Karpas-422 (cell line): Measurements from ENCODE around the gene PLCD3. TPM values are rescaled to one million over a fixed set of nuclear protein-coding genes. Genes with fewer than 3 reads are reported as not detected.

Source experiments
- DNase-seq: peaks from one replicate; pipeline ENCODE4 v3.0.0-alpha.2; 2015
- H2AFZ ChIP-seq: fragments of 200-600 bp; sonication (generic); 2 replicates; pipeline ENCODE4 v1.6.1; 2014; ENCODE audit warnings: antibody characterized with exemption, low read length, mixed read lengths
- H3K27ac ChIP-seq: fragments of 200-600 bp; sonication (generic); 2 replicates; pipeline ENCODE4 v1.5.1; 2014; ENCODE audit warnings: mild to moderate bottlenecking, low read length, moderate library complexity
- H3K27me3 ChIP-seq: fragments of 200-600 bp; sonication (generic); 2 replicates; pipeline ENCODE4 v1.6.1; 2014; ENCODE audit warnings: low read length, mixed read lengths
- H3K36me3 ChIP-seq: fragments of 200-600 bp; sonication (generic); 2 replicates; pipeline ENCODE4 v1.6.1; 2014; ENCODE audit warnings: low read length, mixed read lengths; ENCODE audit not compliant: insufficient read depth
- H3K4me1 ChIP-seq: fragments of 200-600 bp; sonication (generic); 2 replicates; pipeline ENCODE4 v1.6.1; 2014; ENCODE audit warnings: mild to moderate bottlenecking, low read length, mixed read lengths
- H3K4me2 ChIP-seq: fragments of 200-600 bp; sonication (generic); 2 replicates; pipeline ENCODE4 v1.6.1; 2014; ENCODE audit warnings: low read length, low read depth, mild to moderate bottlenecking; ENCODE audit not compliant: poor library complexity, severe bottlenecking
- H3K4me3 ChIP-seq: fragments of 200-600 bp; sonication (generic); 2 replicates; pipeline ENCODE4 v1.5.1; 2014; ENCODE audit warnings: mild to moderate bottlenecking, antibody characterized with exemption, low read length, mixed read lengths
- H3K79me2 ChIP-seq: fragments of 200-600 bp; sonication (generic); 2 replicates; pipeline ENCODE4 v1.6.1; 2014; ENCODE audit warnings: mild to moderate bottlenecking, low read length, mixed read lengths
- H3K9ac ChIP-seq: fragments of 200-600 bp; sonication (generic); 2 replicates; pipeline ENCODE4 v1.6.0; 2014; ENCODE audit warnings: low read length
- H3K9me2 ChIP-seq: fragments of 200-600 bp; sonication (generic), shearing (Covaris generic); replicated peaks from 2 replicates; pipeline ENCODE4 v1.6.0; 2014; ENCODE audit warnings: mild to moderate bottlenecking, low read length, moderate library complexity; ENCODE audit not compliant: insufficient read depth
- H3K9me3 ChIP-seq: fragments of 300-700, 200-600 bp; sonication (generic); 2 replicates; pipeline ENCODE4 v1.6.1; 2014; ENCODE audit warnings: low read length, mixed read lengths
- H4K20me1 ChIP-seq: fragments of 200-600 bp; sonication (generic); 2 replicates; pipeline ENCODE4 v1.6.1; 2014; ENCODE audit warnings: mild to moderate bottlenecking, antibody characterized with exemption, low read length, low read depth; ENCODE audit not compliant: insufficient read depth
- total RNA-seq: library from RNA; depleted of rRNA; stranded (reverse); fragments of >200 nt; shearing (Covaris generic); gene quantifications from 2 replicates; pipeline ENCODE4 v1.2.3, GENCODE V29; 2014; ENCODE audit warnings: low replicate concordance; rRNA removed

The PLCD3 gene, protein sequence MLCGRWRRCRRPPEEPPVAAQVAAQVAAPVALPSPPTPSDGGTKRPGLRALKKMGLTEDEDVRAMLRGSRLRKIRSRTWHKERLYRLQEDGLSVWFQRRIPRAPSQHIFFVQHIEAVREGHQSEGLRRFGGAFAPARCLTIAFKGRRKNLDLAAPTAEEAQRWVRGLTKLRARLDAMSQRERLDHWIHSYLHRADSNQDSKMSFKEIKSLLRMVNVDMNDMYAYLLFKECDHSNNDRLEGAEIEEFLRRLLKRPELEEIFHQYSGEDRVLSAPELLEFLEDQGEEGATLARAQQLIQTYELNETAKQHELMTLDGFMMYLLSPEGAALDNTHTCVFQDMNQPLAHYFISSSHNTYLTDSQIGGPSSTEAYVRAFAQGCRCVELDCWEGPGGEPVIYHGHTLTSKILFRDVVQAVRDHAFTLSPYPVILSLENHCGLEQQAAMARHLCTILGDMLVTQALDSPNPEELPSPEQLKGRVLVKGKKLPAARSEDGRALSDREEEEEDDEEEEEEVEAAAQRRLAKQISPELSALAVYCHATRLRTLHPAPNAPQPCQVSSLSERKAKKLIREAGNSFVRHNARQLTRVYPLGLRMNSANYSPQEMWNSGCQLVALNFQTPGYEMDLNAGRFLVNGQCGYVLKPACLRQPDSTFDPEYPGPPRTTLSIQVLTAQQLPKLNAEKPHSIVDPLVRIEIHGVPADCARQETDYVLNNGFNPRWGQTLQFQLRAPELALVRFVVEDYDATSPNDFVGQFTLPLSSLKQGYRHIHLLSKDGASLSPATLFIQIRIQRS
- total RNA-seq: 0.45 TPM in 1 of 2 replicates, not detected in the other

- H2AFZ ChIP-seq: peak within 1 kb of the TSS; percentile 100
- no peaks in the 10 kb centered on the region for H3K9me2 ChIP-seq
These were observed at the start of gene PLCD3 for GRCh38 chr17:45132320-45132571. Gene PLCD3 (minus strand): TSS chr17:45132515. CDS start chr17:45132410, 105 bp downstream.

GRCh38 chr17:45177563-45177962 is 45.2 kb upstream of the PLCD3 start:
- peaks cover 6% of the 10 kb centered on the region for H3K4me1 ChIP-seq
- H4K20me1 ChIP-seq: no peaks in the 10 kb centered on the region
- H3K79me2 ChIP-seq: no peaks in the 10 kb centered on the region
- H3K4me2 ChIP-seq: no peak overlapping the region
- no peak for DNase-seq
- no peaks in the 10 kb centered on the region for H3K9me2 ChIP-seq
- no peak overlapping the region for H3K27ac ChIP-seq
- no peak overlapping the region for H3K4me3 ChIP-seq
- no peak overlapping the region for H3K9ac ChIP-seq
- no peaks in the 10 kb centered on the region for H3K9me3 ChIP-seq
- H3K27me3 ChIP-seq: no peaks in the 10 kb centered on the region
- no peaks in the 10 kb centered on the region for H3K36me3 ChIP-seq
- H2AFZ ChIP-seq: no peak overlapping the region

More at GRCh38 chr17:45132320-45132571, at the start of gene PLCD3:
- Histone ChIP-seq H3K79me2 (no peaks in the 10 kb centered on the region), H3K27ac (no peak within 1 kb of the TSS), H4K20me1 (no peaks in the 10 kb centered on the region), H3K4me3 (peak within 1 kb of the TSS; percentile 95), H3K27me3 (no peaks in the 10 kb centered on the region), H3K36me3 (no peaks in the 10 kb centered on the region), H3K4me1 (peaks cover 23% of the 10 kb centered on the region), H3K9me3 (no peaks in the 10 kb centered on the region), H3K4me2 (peak within 1 kb of the TSS; percentile 99), H3K9ac (peak within 1 kb of the TSS; percentile 73)
- no peak for DNase-seq

- no peak overlapping the region for H2AFZ ChIP-seq
- H3K4me1 ChIP-seq: peaks cover 14% of the 10 kb centered on the region
- H4K20me1 ChIP-seq: no peaks in the 10 kb centered on the region
- H3K9me2 ChIP-seq: no peaks in the 10 kb centered on the region
- no peak overlapping the region for H3K9ac ChIP-seq
- no peak overlapping the region for H3K4me2 ChIP-seq
- no peaks in the 10 kb centered on the region for H3K27me3 ChIP-seq
- no peaks in the 10 kb centered on the region for H3K9me3 ChIP-seq
- H3K36me3 ChIP-seq: no peaks in the 10 kb centered on the region
- no peaks in the 10 kb centered on the region for H3K79me2 ChIP-seq
- no peak overlapping the region for H3K27ac ChIP-seq
- H3K4me3 ChIP-seq: no peak overlapping the region
- no peak for DNase-seq
These were observed 43.4 kb upstream of the PLCD3 start for GRCh38 chr17:45175759-45176115.

DNA sequence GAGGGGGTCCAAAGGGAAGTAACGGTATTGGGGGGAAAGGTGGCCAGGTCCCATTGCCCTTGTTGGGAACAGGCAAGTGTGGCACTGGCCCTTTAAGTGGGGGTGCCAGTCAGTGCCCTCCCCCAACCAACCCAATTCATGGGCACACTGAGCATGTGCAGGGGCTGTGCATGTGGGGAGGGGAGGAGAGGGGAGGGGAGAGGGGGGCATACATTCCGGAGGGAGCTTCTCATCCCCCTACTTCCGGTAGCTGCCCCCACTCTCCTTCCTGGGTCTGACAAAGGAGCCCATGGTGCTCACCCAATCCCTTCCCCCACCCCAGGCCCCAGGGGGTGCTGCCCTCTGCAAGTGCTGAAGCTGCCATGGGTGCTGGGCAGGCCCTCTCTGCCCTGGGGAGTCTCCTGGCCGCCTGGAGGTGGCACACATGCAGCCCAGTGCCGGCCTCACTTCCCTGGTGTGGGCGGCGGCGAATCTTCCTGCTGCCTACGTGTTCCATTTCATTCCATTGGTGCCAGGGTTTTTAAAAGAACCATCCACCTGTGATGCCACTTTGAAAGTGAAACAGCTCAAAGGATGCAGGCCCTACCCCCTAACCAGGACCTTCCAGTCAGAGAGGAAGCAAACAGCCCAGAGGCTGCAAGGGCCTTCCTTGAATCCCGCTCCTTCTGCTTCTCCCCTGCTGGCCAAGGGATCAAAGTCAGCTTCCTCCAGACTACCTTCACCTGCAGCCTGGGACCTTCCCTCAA is 40.4 kb upstream of the PLCD3 start:
- Histone ChIP-seq H3K9me2 (no peaks in the 10 kb centered on the region), H3K9me3 (no peaks in the 10 kb centered on the region), H2AFZ (peak overlapping the region; percentile 92), H3K27ac (peak overlapping the region; percentile 32; the same call in 1 of the 2 replicates), H3K4me2 (peak overlapping the region; percentile 68), H4K20me1 (no peaks in the 10 kb centered on the region), H3K9ac (peak overlapping the region; percentile 64), H3K4me1 (peaks cover 14% of the 10 kb centered on the region), H3K79me2 (no peaks in the 10 kb centered on the region), H3K4me3 (peak overlapping the region; percentile 54; the same call in 1 of the 2 replicates), H3K27me3 (no peaks in the 10 kb centered on the region), H3K36me3 (no peaks in the 10 kb centered on the region)
- peak; percentile 77 for DNase-seq

GRCh38 chr17:45172232-45172540 is 39.9 kb upstream of the PLCD3 start:
- no peak overlapping the region; the same call in 1 of the 2 replicates for H2AFZ ChIP-seq
- peak overlapping the region; percentile 68 for H3K4me2 ChIP-seq
- H3K27ac ChIP-seq: no peak overlapping the region
- no peaks in the 10 kb centered on the region for H3K9me2 ChIP-seq
- no peaks in the 10 kb centered on the region for H3K79me2 ChIP-seq
- H3K9me3 ChIP-seq: no peaks in the 10 kb centered on the region
- no peak for DNase-seq
- H4K20me1 ChIP-seq: no peaks in the 10 kb centered on the region
- H3K4me3 ChIP-seq: peak overlapping the region; percentile 54; the same call in 1 of the 2 replicates
- no peaks in the 10 kb centered on the region for H3K36me3 ChIP-seq
- peaks cover 14% of the 10 kb centered on the region for H3K4me1 ChIP-seq
- peak overlapping the region; percentile 64; the same call in 1 of the 2 replicates for H3K9ac ChIP-seq
- no peaks in the 10 kb centered on the region for H3K27me3 ChIP-seq

DNA sequence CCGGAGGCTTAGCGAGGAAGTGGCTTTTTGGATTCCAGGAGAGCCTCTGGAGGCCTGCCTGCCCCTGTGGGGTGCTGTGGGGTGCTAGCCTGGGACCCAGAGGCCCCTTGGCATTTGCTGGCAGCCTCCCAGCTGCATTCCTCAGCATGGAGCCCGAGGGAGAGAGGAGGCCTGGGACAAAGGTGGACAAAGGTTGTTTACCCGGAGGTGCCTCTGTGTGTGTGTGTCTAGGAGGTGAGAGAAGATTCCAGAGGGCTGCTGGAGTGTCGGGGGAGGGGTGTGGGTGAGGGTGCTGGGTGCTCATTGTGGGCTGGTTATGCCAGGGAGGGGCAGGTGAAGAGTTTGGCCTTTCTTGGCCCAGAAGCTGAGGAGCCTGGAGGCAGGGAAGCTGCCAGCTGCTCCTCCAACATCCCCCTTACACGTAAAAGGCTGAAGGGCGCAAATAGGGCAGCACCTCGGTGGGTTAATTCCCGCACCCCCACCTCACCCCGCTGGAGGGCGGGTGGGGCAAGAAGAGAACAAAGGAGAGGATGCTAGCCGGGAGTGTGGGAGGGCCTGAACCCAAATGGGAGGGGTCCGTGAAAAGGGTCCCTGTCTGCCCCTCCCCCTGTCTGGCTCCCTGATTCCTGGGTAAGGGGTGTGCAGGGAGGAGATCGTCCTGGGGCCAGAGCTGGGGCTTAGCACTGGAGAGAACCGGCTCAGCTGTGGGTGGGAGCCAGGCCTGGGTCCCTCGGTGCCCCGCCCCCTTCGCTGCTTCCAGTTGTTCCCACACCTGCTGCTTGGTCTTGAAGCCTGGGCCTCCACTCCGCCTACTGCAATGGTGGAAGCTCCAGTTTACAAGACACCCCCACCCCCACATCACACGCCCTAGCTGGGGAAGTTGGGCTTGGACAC is 39.3 kb upstream of the PLCD3 start:
- Histone ChIP-seq H3K4me2 (peak overlapping the region; percentile 68), H4K20me1 (no peaks in the 10 kb centered on the region), H3K9me2 (no peaks in the 10 kb centered on the region), H3K4me3 (peak overlapping the region; percentile 54; the same call in 1 of the 2 replicates), H3K27me3 (no peaks in the 10 kb centered on the region), H3K9ac (peak overlapping the region; percentile 64; the same call in 1 of the 2 replicates), H3K9me3 (no peaks in the 10 kb centered on the region), H2AFZ (no peak overlapping the region), H3K4me1 (peaks cover 14% of the 10 kb centered on the region), H3K27ac (no peak overlapping the region), H3K79me2 (no peaks in the 10 kb centered on the region), H3K36me3 (no peaks in the 10 kb centered on the region)
- no peak for DNase-seq

DNA sequence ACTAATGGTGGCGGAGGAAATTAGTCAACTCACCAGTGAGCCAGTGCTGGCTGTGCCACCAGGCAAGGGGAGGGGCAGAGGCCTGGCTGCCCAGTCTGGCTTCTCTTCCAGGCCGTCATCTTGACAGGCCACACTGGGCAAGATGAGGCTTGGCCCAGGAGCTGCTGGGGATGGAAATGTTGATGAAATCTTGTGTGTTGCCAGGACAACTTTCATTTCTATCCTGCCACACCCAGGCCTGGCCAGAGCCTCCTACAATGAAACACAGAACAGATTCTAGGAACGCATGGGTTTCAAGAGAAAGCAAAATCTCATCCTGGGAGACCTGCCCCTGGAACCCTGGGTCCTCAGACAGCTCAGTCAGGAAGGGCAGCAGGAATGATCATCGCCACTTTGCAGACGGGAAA is 38.6 kb upstream of the PLCD3 start:
- H3K4me2 ChIP-seq: no peak overlapping the region
- H3K9me3 ChIP-seq: no peaks in the 10 kb centered on the region
- H3K27me3 ChIP-seq: no peaks in the 10 kb centered on the region
- H2AFZ ChIP-seq: no peak overlapping the region
- no peak overlapping the region for H3K27ac ChIP-seq
- no peaks in the 10 kb centered on the region for H3K79me2 ChIP-seq
- H3K4me1 ChIP-seq: peaks cover 14% of the 10 kb centered on the region
- no peaks in the 10 kb centered on the region for H3K36me3 ChIP-seq
- H3K4me3 ChIP-seq: no peak overlapping the region
- H3K9me2 ChIP-seq: no peaks in the 10 kb centered on the region
- H3K9ac ChIP-seq: no peak overlapping the region
- H4K20me1 ChIP-seq: no peaks in the 10 kb centered on the region
- no peak for DNase-seq
